ENCODE measurements around the gene C2CD2L. TPM values are rescaled to one million over a fixed set of nuclear protein-coding genes. Genes with fewer than 3 reads are reported as not detected.

Gene C2CD2L
- total RNA-seq, 6 experiments from 2014 or later: 10.0 to 13.5 (median 10.8) TPM

- no peak for TF ChIP-seq CTCF (IDR thresholded peaks at IDR 0.05)
- H3K9me3 Mint-ChIP-seq: no peaks in the 10 kb centered on the region
- H3K27me3 Mint-ChIP-seq (ENCODE audit: insufficient read depth): peaks cover 1% of the 10 kb centered on the region; the same call in 1 of the 2 replicates
- H3K4me1 Mint-ChIP-seq (ENCODE audit: low read depth): peaks cover 35% of the 10 kb centered on the region
- H3K36me3 Mint-ChIP-seq (ENCODE audit: low read depth): peaks cover 9% of the 10 kb centered on the region; the same call in 1 of the 2 replicates
- DNase-seq: peak; percentile 94
- peak within 1 kb of the TSS; percentile 95 for H3K27ac Mint-ChIP-seq
- peak within 1 kb of the TSS; percentile 93 for H3K4me3 Mint-ChIP-seq
These were observed 39.5 kb upstream of the C2CD2L start, which contains the start of gene VPS11 for GRCh38 chr11:119067371-119068222. Gene VPS11, plus strand, starts transcription at chr11:119067818. Its CDS starts 6 bp downstream, at chr11:119067824.

DNA sequence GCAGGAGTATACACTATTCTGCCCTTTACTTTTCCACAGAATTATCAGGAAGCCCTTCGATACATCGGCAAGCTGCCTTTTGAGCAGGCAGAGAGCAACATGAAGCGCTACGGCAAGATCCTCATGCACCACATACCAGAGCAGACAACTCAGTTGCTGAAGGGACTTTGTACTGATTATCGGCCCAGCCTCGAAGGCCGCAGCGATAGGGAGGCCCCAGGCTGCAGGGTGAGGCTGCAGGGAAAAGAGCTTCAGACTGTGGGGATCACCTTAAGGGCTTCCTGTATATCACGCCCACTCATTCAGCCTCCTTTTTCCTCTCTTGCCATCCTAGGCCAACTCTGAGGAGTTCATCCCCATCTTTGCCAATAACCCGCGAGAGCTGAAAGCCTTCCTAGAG lies 29.3 kb upstream of the C2CD2L start:
- TF ChIP-seq CTCF (IDR thresholded peaks at IDR 0.05): no peak
- Mint-ChIP-seq H3K4me1 (ENCODE audit: low read depth) (no peaks in the 10 kb centered on the region), H3K4me3 (no peak overlapping the region), H3K36me3 (ENCODE audit: low read depth) (peaks cover 29% of the 10 kb centered on the region; the same call in 1 of the 2 replicates), H3K9me3 (no peaks in the 10 kb centered on the region), H3K27me3 (ENCODE audit: insufficient read depth) (no peaks in the 10 kb centered on the region; the same call in 1 of the 2 replicates), H3K27ac (no peak overlapping the region)
- no peak for DNase-seq

- no peaks in the 10 kb centered on the region; the same call in 1 of the 2 replicates for H3K27me3 Mint-ChIP-seq (ENCODE audit: insufficient read depth)
- H3K36me3 Mint-ChIP-seq (ENCODE audit: low read depth): peaks cover 29% of the 10 kb centered on the region; the same call in 1 of the 2 replicates
These were observed 28.3 kb upstream of the C2CD2L start for GRCh38 chr11:119078675-119079420.

DNA sequence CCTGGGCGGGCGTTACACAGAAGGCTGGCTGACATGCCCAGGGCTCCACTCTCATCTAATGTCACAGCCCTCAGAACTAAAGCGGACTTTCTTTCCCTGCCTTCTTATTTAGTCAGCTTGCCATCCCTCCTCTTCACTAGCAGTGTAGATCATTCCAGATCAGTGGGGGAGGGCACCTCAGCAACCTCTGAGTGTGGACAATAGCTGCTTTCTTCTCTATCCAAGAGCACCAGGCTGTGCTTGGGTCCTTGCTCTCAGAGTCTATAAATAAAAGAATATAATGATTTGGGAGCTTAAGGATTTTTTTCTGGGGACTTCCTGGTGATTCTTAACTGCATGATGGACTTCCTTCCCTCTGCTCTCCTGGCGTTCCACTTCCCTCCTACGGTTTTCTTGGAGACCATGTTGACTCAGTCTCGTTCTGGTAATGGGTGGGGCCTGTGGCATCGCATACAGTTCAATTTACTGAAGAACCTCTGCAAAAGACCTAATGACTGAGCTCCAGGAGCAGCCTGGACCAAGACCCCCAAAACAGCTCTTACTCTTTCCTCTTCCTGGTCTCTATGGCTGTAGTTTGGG lies 25.4 kb upstream of the C2CD2L start:
- H3K27me3 Mint-ChIP-seq (ENCODE audit: insufficient read depth): no peaks in the 10 kb centered on the region; the same call in 1 of the 2 replicates
- no peaks in the 10 kb centered on the region for H3K9me3 Mint-ChIP-seq
- DNase-seq: no peak
- no peak overlapping the region for H3K4me3 Mint-ChIP-seq
- no peak for TF ChIP-seq CTCF (IDR thresholded peaks at IDR 0.05)
- H3K27ac Mint-ChIP-seq: no peak overlapping the region
- H3K36me3 Mint-ChIP-seq (ENCODE audit: low read depth): peaks cover 29% of the 10 kb centered on the region; the same call in 1 of the 2 replicates
- peaks cover 14% of the 10 kb centered on the region; the same call in 1 of the 2 replicates for H3K4me1 Mint-ChIP-seq (ENCODE audit: low read depth)

More at GRCh38 chr11:119078675-119079420, 28.3 kb upstream of the C2CD2L start:
- no peaks in the 10 kb centered on the region for H3K4me1 Mint-ChIP-seq (ENCODE audit: low read depth)
- H3K9me3 Mint-ChIP-seq: no peaks in the 10 kb centered on the region
- no peak for TF ChIP-seq CTCF (IDR thresholded peaks at IDR 0.05)
- H3K27ac Mint-ChIP-seq: no peak overlapping the region
- H3K4me3 Mint-ChIP-seq: no peak overlapping the region
- no peak for DNase-seq

Data from HFFc6 (cell line).